NCI-H1417 (cell line): ENCODE data around the gene TGFBR2.

Experiments
- DNase-seq, 3 experiments: peaks; one replicate each; lab custom pipeline; 2025; lab: John Stamatoyannopoulos, UW

TGFBR2 gene

GRCh38 chr3:30637310-30638219 lies 31.2 kb downstream of the TGFBR2 start:
- DNase-seq: no peak

DNA sequence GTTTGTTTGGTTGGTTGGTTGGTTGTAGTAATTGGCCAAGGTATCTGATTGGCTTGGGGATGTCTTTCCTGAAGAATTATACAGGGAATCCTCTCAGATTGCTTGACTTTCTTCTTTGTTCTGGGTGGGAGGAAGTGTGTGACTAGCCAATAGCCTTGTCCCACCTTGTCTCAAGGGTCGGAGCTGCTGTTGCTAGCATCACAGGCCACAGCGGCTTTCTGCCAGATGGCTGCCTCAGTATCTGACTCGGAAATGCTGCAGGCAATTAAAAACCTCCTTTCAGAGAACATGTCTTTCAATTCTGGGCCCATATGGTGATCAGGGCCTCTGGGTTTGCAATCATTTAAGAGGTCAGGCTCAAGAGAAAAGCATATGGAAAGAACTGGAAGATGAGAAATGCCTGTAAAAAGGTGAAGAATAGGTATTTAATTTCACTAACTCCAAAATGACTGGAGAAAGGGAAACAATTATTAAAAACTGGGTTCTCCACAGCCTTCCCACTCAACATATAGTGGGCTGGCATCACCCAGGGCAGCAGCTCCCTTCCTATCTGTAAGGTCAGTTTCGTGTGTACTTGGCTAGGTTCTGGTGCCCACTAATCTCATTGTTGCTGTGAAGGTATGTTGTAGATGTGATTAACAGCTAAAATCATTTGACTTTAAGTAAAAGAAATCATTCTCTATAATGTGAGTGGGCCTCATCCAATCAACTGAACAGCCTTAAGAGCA lies 32.4 kb downstream of the TGFBR2 start:
- no peak for DNase-seq

DNA sequence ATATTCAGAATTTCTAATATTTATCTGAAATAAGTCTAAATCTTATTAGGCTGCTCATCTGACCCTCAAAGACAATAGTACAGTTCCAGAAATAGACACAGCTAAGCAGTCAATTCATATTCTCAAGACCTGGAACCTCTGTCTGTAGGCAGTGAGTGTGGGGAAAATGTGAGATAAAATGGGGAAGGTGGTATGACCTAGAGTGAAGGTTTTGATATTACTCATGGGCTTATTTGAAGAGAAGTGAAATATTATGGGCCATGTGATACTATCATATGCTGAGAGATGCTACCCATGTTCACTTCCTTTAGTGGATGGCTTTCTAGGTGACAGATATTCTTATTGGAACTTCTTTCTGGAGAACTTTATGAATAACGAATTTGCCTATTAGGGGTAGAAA lies 33.5 kb downstream of the TGFBR2 start:
- no peak for DNase-seq

- DNase-seq: no peak
These were observed 34.5 kb downstream of the TGFBR2 start for GRCh38 chr3:30640851-30641250.

DNA sequence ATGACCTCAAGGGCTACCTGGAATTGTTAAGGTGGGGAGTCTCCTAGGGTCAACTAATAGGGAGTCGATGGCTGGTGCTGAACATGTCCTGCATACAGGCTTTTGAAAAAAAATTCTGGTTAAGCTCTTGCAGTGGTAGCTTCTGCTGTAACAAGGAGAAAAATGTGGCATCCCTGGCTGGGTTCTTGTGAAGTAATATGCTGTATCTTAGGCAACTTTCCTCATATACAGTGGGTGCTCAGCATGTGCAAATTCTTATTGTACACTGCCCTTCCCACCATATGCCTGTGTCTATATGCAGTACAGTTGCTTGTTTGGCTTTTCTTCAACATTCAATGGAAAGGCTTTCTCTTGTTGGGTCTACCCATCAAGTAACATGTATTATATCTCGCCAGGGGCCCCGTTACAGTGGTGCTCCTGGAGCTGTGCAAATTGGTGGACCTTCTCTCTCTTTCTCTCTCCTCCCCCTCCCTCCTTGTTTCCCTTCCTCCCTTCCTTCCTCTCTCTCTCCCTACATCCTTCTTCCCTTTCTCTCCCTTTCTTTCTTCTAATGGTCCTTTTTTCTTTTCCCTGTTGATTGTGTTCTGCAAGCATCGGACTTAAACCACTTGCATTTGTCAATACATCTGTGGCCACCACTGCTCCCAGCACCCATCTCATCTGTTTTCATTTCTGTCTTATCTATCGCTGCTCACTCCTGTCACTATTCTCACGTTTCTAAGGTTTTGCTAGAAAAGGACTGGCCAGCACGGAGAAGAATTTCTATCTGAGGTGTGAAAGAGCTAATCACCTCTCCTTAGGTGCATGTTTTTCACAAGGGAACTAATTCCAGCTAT lies 35.2 kb downstream of the TGFBR2 start:
- no peak for DNase-seq

GRCh38 chr3:30642849-30643361 lies 36.5 kb downstream of the TGFBR2 start:
- DNase-seq: no peak

DNA sequence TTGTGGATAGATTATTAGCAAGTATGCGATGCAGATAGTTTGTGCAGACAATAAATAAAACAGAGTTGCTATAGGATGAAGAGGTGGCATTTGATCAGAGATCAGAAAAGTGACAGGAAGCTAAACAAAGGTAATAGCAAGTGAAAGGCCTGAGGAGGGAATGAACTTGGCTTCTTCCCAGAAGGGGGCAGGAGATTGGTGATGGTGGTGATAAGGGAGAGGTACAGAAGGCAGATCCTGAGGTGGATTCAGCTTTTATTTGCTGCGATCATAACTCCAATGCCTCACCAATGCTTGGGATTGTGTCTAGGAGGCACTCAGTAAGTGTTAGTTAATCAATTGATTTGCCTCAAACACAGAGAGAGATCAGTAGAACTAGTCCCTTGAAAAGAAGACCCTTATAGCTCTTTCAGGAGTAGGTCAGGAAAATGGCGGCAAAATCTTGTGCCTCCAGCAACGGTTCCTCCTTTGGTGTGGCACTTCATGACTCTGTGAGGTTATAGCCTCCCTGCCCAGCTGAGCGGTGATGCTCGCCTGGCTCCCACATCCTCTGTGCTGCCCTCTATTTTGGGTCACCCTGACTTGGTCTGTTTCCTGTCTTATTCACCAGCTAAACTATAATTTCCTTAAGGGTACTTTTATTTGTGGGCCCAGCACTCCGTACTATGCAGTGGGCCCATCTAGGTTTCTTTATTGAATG lies 37.5 kb downstream of the TGFBR2 start:
- no peak for DNase-seq

- no peak for DNase-seq
These were observed 38.2 kb downstream of the TGFBR2 start for GRCh38 chr3:30644615-30645014.

- DNase-seq: no peak
These were observed 38.7 kb downstream of the TGFBR2 start for GRCh38 chr3:30645077-30645476.

- no peak for DNase-seq
These were observed 39.9 kb downstream of the TGFBR2 start for GRCh38 chr3:30646181-30646876.

- DNase-seq: no peak
These were observed 40.8 kb downstream of the TGFBR2 start for GRCh38 chr3:30646961-30647752.

- peak in 1 of 3 experiments; percentile 7 for DNase-seq
These were observed 42.4 kb downstream of the TGFBR2 start for GRCh38 chr3:30648670-30649357.

DNA sequence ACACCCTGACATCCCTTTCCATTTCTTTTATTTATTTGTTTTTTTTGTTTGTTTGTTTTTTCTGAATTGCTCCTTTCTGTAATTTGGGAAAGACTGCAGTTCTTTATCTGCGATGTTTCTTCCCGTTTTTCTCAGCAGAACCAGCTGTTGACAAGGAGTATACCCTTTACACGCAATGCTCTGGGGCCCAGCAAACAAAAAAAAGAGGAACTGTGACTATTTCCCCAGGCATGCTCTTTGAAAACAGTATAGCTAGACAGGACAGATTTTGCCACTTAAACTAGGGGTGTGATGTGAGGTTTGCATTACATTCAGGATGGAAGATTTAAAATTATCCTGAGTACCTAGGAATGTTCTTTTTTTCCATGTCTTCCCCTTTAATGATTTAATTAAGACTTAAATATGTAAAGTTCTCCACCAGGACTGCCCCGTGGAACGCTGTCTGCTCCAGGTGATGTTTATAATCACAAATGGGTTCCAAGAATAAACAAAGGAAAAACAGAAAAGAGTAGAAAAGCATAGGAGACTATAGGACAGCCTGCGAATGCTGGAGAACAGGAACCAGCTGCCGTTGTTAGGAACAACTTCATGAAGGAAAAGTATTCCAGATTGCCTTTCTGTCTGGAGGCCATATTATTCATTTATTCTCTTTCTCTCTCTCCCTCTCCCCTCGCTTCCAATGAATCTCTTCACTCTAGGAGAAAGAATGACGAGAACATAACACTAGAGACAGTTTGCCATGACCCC lies 43.3 kb downstream of the TGFBR2 start:
- DNase-seq: no peak

GRCh38 chr3:30650348-30650995 lies 44.1 kb downstream of the TGFBR2 start:
- DNase-seq: no peak

GRCh38 chr3:30654269-30654668 lies 47.9 kb downstream of the TGFBR2 start:
- DNase-seq: no peak

GRCh38 chr3:30655187-30655812 lies 48.9 kb downstream of the TGFBR2 start:
- peak in 1 of 3 experiments; percentile 29 for DNase-seq

DNA sequence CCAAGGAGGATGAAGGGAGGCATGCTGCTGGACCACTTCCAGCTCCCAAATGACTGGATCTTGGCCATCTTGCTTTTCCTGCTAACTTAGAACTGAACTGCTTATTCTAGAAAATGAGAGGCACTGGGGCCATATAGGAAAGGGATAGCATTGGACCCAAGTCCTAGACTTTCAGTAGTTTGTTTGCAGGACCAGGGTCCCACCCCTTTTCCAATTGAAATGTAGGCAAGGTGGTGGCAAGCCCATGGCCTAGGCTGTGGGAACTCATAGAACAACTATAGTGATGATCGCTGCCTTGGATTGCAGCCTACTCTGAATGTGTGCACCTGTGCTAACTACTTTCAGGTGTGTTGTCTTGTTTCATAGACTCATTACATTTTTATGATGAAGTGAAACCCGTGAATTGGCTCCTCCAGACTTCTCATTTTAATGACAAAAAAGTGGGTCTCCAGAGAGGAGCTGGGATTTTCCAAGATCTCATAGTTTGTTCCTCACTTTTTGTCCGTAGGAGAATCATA lies 50.3 kb downstream of the TGFBR2 start:
- no peak for DNase-seq
